Spinal cord (tissue), 10 donors: ENCODE results near the gene SP6. TPM values are rescaled to one million over a fixed set of nuclear protein-coding genes. Genes with fewer than 3 reads are reported as not detected.

Experiments
- DNase-seq, 6 donors: peaks; one replicate each; pipeline versions ENCODE4 v3.0.0 to v3.0.0-alpha.2; 2013 to 2015; ENCODE audit warnings: low spot score in 6 of 6, low read depth in 4 of 6
- H3K27ac ChIP-seq: one replicate; pipeline ENCODE4 v1.5.1; 2013; ENCODE audit warnings: low read depth, low read length, control low read depth
- H3K27me3 ChIP-seq: one replicate; pipeline ENCODE4 v1.6.1; 2013; ENCODE audit warnings: low read length; ENCODE audit not compliant: control insufficient read depth, insufficient read depth
- H3K36me3 ChIP-seq: one replicate; pipeline ENCODE4 v1.6.1; 2013; ENCODE audit warnings: low read length; ENCODE audit not compliant: control insufficient read depth, insufficient read depth
- H3K4me1 ChIP-seq: one replicate; pipeline ENCODE4 v1.6.1; 2013; ENCODE audit warnings: low read length; ENCODE audit not compliant: control insufficient read depth, insufficient read depth
- H3K4me3 ChIP-seq: one replicate; pipeline ENCODE4 v1.5.1; 2013; ENCODE audit warnings: low read depth, low read length, control low read depth
- H3K9me3 ChIP-seq: one replicate; pipeline ENCODE4 v1.6.1; 2013; ENCODE audit warnings: low read length; ENCODE audit not compliant: control insufficient read depth, insufficient read depth
- WGBS: methylation state at CpG from one replicate; pipeline ENCODE4 v1.1.5; 2013; ENCODE audit warnings: missing lambda C conversion rate; ENCODE audit not compliant: insufficient coverage; 5-methylcytosine and 5-hydroxymethylcytosine counted together
- polyA plus RNA-seq, 2 donors: library from polyadenylated mRNA; unstranded; fragments of 120-200 nt; gene quantifications; one replicate each; pipeline ENCODE4 v1.2.1, GENCODE V29; 2013; ENCODE audit not compliant: insufficient read length in 2 of 2
- total RNA-seq, 2 donors: library from RNA; depleted of rRNA in 1 of 2; stranded (reverse); fragments of 120-200 nt in 1 of 2; fragments of >200 nt in 1 of 2; gene quantifications; one replicate each; pipeline versions ENCODE4 v1.2.3 to v1.2.4, GENCODE V29; 2013 to 2014
- donor health status: healthy.

The SP6 gene
- total and polyA plus RNA-seq, 4 donors = 0.22 to 0.92 (median 0.40) TPM

DNA sequence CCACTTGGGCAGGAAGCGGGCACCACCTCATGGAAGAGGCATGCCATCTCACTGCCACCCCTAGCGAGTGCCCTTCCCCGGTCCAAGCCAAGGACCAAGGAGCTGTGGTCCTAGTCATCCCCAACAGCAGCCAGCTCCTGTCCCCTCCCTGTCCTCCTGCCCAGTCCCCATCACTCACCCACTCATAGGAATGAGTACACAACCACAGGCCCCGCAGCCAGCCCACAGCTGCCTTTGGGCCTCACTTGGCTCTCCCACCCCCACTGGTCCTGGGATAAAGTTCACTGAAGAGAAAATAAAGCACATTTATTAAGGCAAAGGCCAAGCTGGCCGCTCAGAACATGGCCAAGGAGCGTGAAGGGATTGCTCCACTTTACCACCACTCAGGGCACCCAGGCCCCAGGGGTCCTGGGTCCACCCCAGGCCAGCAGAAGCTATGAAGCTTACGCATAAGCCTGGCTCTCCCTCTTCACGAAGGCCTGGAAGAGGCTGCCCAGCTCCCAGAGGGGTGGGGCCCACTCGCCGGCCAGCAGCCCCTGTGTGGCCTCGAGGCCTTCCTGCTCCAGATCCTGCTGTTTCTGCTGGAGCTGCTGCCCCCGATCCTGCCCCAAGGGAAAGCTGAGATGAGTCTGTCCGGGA is 13.4 kb downstream of the SP6 start:
- Histone ChIP-seq H3K4me1 (peaks cover 39% of the 10 kb centered on the region), H3K9me3 (no peaks in the 10 kb centered on the region), H3K27me3 (no peaks in the 10 kb centered on the region), H3K4me3 (no peak overlapping the region), H3K36me3 (peaks cover 39% of the 10 kb centered on the region), H3K27ac (no peak overlapping the region)
- no peak for DNase-seq
- WGBS = 78% methylated on average over 13 of the region's 13 CpGs

DNA sequence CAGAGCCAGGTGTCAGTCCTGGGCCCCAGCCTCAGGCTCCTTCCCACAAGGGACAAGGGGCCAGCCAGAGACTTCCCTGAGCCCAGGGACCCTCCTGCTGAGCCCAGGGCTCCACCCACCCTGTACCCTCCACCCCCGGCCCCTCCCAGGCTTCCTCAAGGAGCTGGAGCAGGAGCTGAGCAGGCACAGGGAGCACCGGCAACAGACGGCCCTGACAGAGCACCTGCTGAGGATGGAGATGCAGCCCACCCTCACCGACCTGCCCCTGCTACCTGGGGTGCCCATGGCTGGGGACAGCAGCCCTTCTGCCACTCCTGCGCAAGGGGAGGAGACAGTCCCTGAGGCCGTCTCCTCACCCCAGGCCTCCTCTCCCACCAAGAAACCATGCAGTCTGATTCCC is 14.4 kb downstream of the SP6 start:
- Histone ChIP-seq H3K9me3 (no peaks in the 10 kb centered on the region), H3K4me1 (peaks cover 41% of the 10 kb centered on the region), H3K4me3 (no peak overlapping the region), H3K27ac (no peak overlapping the region), H3K27me3 (no peaks in the 10 kb centered on the region), H3K36me3 (peaks cover 39% of the 10 kb centered on the region)
- DNase-seq = no peak
- 58% methylated on average over 5 of the region's 6 CpGs for WGBS

DNA sequence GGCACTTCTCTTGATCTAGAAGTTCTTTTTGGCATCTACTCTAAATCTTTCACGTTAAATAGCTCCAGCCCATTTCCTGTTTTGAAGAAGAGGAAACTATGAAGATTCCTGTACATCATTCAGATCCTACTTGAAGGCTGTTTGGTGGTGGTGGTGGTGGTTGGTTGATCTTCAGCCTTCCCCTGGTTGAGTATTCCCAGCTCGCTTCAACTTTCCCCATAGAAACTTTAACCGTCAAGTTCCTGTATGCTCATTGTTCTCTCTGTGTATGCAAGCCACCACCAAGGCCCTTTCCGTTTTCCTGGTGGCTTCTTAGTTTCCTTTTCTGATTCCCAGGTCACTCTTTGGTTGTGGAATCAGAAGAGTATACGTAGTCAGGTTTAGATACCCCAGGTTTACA is 16.2 kb downstream of the SP6 start:
- Histone ChIP-seq H3K9me3 (no peaks in the 10 kb centered on the region), H3K27ac (no peak overlapping the region), H3K4me1 (peaks cover 35% of the 10 kb centered on the region), H3K4me3 (no peak overlapping the region), H3K36me3 (peaks cover 39% of the 10 kb centered on the region), H3K27me3 (no peaks in the 10 kb centered on the region)
- WGBS = no CpG with 5 or more reads among the region's 5 CpGs
- DNase-seq = no peak

DNA sequence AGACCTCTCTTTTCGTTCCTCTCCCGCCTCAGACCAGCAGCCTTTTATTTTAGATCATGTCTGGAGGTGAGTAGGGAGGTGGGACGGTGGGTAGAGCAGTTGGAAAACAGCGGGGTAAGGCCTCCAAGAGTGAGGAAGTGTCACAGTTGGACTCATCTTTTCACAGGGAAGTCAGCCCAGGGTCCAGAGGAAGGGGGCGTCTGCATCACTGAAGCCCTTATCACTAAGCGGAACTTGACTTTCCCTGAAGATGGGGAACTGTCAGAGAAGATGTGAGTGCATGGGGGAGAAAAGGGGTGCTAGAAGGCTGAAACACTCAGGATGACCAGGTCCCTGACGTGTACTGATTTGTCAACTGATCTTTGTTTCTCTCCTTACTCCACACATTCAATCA is 19.0 kb downstream of the SP6 start:
- peaks cover 16% of the 10 kb centered on the region for H3K4me1 ChIP-seq
- H3K4me3 ChIP-seq = peak overlapping the region; percentile 68
- no peak for DNase-seq
- peak overlapping the region; percentile 3 for H3K27ac ChIP-seq
- H3K27me3 ChIP-seq = no peaks in the 10 kb centered on the region
- H3K36me3 ChIP-seq = peaks cover 33% of the 10 kb centered on the region
- no peaks in the 10 kb centered on the region for H3K9me3 ChIP-seq
- WGBS = 0% methylated on average over 2 of the region's 7 CpGs

DNA sequence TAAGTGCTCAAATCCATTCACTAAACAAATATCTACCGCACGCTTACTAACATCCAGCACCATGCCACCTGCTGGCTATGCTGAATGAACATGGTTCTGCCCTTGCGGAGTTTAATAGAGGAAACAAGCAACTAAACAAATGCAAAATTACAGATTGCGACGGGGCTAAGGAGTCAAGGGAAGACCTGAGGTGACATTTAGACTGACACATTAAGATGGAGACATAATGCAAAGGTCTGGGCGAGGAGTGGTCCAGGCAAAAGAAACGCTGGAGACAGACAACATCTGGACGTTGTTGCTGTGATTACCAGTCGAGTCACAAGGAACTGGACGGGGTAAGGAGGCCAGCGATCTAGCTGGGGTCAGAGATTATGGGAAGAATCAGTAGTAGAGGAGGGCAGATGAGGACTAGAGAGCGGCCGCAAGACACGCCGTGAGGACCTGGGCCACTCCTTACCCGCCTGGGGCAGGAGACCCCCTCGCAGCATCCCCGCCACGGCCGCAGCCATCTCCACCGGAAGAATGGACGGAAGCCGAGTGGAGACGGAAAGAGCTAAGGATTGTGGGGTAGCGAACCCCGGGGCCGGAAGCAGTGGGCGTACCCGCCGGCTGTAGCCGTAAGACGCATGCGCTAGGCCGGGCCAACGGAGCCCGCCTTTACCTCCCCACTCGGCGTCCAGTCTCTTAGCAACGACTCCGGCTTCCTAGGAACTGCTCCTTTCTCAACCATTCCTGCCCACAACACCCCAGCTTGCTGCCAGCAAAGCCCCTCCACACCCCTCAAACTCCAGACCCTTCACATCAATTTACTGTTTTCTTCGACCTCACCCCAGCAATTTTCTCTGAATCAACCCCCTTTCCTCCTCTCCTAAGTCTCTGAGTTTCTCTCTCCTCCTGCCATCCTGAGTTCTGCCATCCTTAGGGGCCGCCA is 19.7 kb downstream of the SP6 start, which contains the start of the genes LRRC46 and MRPL10:
Gene LRRC46 (plus strand): TSS at position 668 of the 931 bp plus-strand sequence. CDS start 320 bp downstream, outside the sequence.
Gene MRPL10 (minus strand): TSS at position 539 of the 931 bp plus-strand sequence. CDS start 30 bp downstream, at position 509.
- H3K27me3 ChIP-seq = no peaks in the 10 kb centered on the region
- peak within 1 kb of the TSS; percentile 59 for H3K27ac ChIP-seq
- H3K4me1 ChIP-seq = peaks cover 16% of the 10 kb centered on the region
- no peaks in the 10 kb centered on the region for H3K9me3 ChIP-seq
- peak; percentile 86 to 99 (median 94) for DNase-seq
- WGBS = 0% methylated on average over 38 of the region's 42 CpGs
- peak within 1 kb of the TSS; percentile 68 for H3K4me3 ChIP-seq
- H3K36me3 ChIP-seq = peaks cover 33% of the 10 kb centered on the region

DNA sequence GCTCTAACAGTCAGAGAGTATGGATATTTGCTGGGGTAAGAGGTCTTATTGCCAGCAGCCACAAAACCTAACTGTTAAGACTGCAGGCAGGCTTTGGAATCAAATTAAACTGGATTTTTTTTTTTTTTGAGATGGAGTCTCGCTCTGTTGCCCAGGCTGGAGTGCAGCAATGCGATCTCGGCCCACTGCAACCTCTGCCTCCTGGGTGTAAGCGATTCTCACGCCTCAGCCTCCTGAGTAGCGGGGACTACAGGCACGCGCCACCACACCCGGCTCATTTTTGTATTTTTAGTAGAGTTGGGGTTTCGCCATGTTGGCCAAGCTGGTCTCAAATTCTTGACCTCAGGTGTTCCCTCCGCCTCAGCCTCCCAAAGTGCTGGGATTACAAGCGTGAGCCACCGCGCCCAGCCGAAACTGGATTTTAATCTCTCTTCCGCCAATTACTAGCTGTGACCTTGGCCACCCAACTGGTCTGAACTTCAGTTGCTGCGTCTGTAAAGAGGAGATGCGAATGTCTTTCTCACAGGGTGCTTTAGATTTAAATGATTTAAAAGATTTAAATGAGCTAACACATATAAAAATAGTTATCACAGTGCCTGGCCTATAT is 20.5 kb downstream of the SP6 start:
- no peaks in the 10 kb centered on the region for H3K9me3 ChIP-seq
- peaks cover 30% of the 10 kb centered on the region for H3K36me3 ChIP-seq
- peak overlapping the region; percentile 59 for H3K27ac ChIP-seq
- DNase-seq = no peak
- no peaks in the 10 kb centered on the region for H3K27me3 ChIP-seq
- peaks cover 16% of the 10 kb centered on the region for H3K4me1 ChIP-seq
- peak overlapping the region; percentile 68 for H3K4me3 ChIP-seq
- WGBS = 96% methylated on average over 11 of the region's 18 CpGs

DNA sequence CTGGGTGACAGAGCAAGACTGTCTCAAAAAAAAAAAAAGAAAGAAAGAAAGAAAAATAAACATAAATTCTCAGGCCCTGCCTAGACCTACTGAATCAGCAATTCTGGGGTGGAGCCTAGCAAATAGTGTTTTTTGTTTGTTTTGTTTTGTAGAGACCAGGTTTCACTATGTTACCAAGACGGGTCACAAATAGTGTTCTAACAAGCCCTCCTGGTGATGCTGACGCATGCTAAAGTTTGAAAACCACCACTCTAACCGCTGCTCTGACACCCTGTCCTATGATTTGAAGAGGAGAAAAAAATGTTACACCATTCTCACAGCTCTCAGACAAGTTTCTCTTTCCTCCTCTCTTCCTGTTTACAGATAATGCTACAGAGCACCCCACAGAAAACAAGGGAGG is 21.1 kb downstream of the SP6 start:
- no peak for DNase-seq
- peaks cover 33% of the 10 kb centered on the region for H3K36me3 ChIP-seq
- 93% methylated on average over 2 of the region's 3 CpGs for WGBS
- no peak overlapping the region for H3K4me3 ChIP-seq
- peaks cover 16% of the 10 kb centered on the region for H3K4me1 ChIP-seq
- H3K27me3 ChIP-seq = no peaks in the 10 kb centered on the region
- H3K27ac ChIP-seq = no peak overlapping the region
- no peaks in the 10 kb centered on the region for H3K9me3 ChIP-seq

DNA sequence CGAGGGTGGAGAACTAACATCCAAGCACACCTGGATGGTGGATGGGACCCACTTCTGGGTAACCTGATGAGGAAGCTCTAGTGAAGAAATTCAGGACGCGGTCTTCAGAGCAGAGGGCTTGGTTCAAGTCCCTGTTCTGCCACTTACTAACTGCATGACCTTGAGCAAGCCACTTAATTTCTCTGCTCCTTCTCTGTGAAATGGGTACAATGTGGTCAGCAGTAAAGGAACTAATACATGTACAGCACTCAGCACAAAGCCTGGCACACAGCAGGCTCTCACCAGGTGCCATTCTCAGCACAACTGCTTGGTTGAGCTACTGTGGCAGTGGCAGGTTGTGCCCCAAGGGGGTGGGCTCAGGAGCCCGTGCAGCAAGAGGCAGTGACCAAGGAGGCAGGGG is 27.4 kb downstream of the SP6 start:
- Histone ChIP-seq H3K4me1 (peaks cover 32% of the 10 kb centered on the region), H3K27ac (no peak overlapping the region), H3K27me3 (no peaks in the 10 kb centered on the region), H3K4me3 (no peak overlapping the region), H3K9me3 (no peaks in the 10 kb centered on the region), H3K36me3 (peaks cover 58% of the 10 kb centered on the region)
- no peak for DNase-seq
- 91% methylated on average over 2 of the region's 4 CpGs for WGBS

DNA sequence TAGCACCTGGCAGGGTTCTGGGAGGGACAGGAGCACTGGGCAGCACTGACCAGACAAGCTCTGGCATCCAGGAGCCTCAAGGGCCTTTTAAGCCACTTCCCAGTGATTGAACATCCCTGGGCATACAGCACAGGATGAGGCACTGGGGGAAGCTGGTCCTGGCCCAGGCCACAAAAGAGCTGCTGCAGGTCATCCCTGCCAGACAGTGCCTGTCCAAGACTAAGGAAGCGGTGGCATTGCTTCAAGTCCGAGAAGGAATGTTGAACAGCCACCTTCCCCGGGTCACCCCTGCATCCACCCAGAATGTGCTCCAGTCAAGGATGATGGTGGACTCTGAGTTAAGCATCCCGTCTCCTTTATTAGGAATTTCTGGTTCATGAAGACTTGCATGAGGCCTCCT is 28.2 kb downstream of the SP6 start:
- no peaks in the 10 kb centered on the region for H3K27me3 ChIP-seq
- peaks cover 32% of the 10 kb centered on the region for H3K4me1 ChIP-seq
- H3K36me3 ChIP-seq = peaks cover 59% of the 10 kb centered on the region
- no peaks in the 10 kb centered on the region for H3K9me3 ChIP-seq
- peak overlapping the region; percentile 45 for H3K27ac ChIP-seq
- 94% methylated on average over 2 of the region's 4 CpGs for WGBS
- no peak overlapping the region for H3K4me3 ChIP-seq
- no peak for DNase-seq
